GM19372 (cell line): ENCODE measurements around the gene HTR6.
"Not testable (repeated sequence)": the region's sequence is repeated elsewhere in the genome, so short reads cannot be mapped to it uniquely, and the experiment has no call there.

Experiments used
- ATAC-seq: cut with Tn5 transposase; IDR thresholded peaks from one replicate; pipeline ENCODE4 v1.9.1; 2021; ENCODE audit warnings: mild to moderate bottlenecking, low read depth, moderate library complexity; ENCODE audit not compliant: unreplicated experiment

HTR6 gene

DNA sequence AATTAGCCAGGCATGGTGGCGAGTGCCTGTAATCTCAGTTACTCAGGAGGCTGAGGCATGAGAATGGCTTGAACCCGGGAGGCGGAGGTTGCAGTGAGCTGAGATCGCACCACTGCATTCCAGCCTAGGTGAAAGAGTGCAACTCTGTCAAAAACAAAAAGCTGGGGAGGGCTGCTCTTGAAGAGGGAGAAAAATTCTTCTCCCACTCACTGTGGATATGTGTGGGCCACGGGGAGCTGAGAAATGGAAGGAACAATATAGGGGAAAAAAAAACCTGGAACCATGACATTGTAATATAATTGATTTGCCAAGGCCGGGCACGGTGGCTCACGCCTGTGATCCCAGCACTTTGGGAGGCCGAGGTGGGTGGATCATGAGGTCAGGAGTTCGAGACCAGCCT, 27.9 kb upstream of the HTR6 start:
- not testable (repeated sequence) for ATAC-seq

DNA sequence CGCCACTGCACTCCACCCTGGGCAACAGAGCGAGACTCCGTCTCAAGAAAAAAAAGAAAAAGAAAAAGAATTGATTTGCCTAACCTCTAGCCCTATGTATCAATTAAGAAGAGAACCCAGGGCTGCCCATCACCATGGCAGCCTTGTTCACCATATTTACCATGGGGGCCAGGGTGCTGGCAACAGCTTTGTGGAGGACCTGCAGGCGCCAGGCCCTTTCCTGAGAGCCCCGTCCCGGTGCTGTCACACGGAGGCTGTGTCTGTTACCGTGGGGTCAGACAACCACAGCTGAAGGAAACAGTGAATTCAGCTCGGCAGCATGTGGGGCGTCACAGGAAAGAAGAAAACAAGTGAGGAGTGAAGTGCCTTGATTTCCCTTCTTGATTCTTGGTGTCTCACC, 27.1 kb upstream of the HTR6 start:
- no peak for ATAC-seq

DNA sequence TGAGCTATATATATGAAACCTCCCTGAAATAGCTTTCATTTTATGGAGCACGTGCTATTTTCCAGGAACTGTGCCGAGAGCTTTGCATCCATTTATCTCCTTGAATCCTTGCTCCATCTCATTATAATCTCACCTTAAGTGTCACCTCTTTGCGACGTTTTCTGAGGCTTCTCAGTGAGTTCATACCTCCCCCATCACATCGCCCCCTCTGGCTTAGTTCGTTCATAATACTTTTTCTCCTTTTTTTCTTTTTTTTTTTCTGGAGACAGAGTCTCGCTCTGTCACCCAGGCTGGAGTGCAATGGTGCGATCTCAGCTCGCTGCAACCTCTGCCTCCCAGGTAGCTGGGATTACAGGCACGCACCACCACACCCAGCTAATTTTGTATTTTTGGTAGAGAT, 25.4 kb upstream of the HTR6 start:
- ATAC-seq, result not testable (repeated sequence)

DNA sequence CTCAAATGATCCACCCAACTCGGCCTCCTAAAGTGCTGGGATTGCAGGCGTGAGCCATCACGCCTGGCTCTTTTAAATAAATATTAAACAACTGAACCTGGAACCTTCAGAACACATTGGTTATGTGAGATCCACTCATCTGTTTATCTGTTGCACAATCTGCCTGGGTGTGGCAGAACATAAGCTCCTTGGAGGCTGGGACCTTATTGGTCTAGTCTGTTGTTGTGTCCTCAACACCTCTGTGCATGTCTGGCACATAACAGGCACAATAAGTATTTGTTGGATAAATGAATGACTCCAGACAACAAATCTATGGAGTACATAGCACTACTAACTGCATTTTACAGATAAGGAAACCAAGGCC, 24.7 kb upstream of the HTR6 start:
- no peak for ATAC-seq

DNA sequence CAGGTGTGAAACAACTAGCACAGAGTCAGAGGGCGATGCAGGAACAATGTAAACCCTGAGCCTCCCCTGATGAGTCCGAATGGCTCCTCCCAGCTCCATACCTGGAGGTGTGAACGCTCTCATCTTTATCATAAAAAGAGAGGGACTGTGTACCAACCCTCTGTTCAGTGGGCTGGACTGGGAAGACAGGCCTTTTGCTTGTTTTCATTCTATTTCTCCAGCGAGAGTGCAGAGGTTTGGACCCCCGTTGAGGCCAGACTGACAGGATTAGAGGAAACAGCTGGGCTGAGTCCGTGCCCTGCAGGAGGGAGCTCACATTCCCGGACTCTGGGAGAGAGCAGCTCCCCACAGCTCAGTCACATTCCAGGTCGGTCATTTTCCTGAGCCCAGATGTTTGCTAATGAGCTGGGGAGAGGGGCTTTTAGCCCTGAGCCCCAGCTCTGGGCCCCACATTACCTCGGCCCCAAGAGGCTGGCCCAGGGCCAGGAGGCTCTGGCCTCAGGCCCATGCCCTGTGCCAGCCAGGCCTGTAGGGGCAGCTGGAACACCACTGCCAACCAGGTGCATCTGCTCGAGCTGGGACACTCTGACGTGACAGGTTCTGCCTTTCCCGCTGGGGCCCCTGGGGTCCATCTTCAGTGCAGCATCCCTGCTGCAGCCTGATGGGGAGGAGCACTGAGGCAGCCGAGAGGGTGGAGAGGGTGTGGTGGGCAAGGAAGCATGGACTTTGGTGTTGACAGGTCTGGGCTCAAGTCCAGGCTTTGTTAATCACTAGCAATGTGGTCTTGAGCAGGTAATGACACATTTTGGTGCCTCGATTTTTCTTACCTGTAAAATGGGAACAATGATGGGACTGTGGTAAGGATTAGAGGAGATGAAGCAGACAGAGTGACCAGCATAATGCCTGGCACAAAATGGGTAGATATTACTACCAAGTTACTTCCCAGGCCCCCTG, 24.0 kb upstream of the HTR6 start:
- no peak for ATAC-seq

DNA sequence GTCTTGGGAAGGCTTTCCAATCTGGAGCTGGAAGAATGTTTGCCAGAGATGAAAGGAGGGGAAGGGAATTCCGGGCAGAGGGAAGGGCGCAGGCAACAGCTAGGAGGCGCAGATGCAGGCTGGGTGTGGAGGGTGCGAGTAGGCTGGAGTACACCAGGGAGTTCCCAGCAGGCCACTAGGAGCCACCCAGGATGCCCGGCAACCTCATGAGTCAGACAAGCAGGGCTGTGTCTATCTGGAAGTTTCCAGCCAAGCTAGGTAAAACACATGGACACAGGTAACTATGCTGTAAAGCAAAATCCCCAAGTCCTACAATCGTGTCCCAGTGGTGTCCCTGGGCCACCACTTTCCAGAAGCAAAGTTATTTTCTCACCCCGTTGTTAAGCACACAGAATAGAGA, 21.6 kb upstream of the HTR6 start:
- no peak for ATAC-seq

DNA sequence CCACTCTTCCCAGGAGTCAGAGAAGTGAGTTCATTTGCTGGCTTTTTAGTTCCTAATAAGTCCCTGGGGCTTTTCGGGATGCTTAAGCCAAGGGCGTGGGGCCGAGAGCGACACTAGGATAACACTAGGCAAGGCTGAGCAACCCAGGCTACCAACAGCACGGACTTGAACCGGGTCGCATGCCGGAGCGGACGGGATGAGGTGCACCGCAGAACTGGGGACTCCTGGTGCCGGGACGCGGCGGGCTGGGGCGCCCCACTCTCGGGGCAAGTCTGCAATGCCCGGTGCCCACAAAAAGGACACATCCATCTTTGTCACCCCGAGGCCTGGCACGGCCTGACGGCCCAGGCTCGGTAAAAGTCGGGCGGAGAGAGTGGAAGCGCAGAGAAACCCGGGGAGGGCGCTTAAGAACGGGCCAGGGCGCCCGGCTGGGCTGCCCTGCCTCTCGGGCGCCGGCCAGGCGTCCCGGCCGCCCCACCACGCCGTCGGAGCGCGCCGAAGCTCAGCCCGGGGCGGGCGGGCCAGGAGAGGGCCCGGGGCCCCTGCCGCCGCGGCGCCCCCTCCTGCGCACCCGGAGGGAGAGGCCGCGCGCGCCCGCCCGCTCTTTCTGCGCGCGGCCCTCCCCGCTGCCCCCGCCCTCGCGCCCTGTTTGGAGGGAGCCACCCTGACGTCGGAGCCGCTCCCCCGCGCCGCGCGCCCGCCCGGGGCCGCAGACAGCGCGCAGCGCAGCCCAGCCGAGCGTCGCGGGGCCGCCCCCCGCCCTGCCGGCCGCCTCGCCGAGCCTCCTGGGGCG, 20.9 kb upstream of the HTR6 start, which contains the start of gene NBL1:
TSS of gene NBL1 (plus strand) at position 710 of the 793 bp plus-strand sequence. CDS start 10,720 bp downstream, outside the sequence.
- peak; percentile 66 for ATAC-seq

DNA sequence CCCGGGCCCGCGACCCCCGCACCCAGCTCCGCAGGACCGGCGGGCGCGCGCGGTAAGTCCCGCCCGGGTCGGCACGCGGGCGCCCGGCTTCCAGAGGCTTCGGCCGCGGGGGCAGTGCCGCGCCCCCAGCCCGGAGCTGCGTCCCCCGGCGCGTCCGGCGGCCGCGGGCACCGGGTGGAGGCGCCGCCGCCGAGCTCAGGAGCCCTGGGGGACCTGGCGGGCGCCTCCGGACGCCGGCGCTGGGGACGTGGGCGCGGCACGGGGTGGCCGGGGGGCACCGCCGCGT, 20.3 kb upstream of the HTR6 start:
- ATAC-seq, result peak; percentile 33

DNA sequence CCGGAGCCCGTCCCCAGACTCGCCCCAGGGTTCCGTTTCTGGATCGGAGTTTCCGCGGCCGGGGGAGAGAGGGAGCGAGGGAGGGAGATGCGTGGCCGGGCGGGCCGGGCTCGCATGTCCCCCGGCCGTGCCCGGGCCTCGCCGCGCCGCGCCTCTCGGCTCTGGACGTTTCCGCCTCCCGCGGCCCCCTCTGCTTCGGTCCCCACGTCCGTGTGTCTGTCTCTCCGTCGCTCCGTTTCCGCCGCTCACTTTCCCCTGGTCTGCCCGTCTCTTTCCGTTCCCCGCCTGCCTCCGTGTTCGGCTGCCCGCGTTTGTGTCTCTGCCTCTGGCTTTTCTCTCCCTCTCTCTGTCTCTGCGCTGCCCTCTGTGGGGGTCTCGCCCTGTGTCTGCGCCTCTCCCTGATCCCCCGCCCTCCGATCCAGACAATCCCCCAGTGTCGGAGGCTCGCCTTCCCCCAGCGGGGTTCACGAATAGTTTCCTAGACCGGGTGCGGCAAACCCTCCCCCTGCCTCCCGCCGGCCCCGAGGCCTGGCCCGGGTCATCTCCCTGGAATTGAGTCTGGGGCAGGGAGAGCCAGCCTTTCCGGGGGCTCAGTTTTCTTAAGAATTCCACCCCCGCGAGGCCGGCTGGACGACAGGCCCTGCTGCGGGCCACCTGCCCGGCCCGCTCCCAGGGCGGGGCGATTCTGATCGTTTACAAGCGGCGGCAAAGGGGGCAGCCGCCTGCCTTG, 19.8 kb upstream of the HTR6 start:
- ATAC-seq, result peak; percentile 26

DNA sequence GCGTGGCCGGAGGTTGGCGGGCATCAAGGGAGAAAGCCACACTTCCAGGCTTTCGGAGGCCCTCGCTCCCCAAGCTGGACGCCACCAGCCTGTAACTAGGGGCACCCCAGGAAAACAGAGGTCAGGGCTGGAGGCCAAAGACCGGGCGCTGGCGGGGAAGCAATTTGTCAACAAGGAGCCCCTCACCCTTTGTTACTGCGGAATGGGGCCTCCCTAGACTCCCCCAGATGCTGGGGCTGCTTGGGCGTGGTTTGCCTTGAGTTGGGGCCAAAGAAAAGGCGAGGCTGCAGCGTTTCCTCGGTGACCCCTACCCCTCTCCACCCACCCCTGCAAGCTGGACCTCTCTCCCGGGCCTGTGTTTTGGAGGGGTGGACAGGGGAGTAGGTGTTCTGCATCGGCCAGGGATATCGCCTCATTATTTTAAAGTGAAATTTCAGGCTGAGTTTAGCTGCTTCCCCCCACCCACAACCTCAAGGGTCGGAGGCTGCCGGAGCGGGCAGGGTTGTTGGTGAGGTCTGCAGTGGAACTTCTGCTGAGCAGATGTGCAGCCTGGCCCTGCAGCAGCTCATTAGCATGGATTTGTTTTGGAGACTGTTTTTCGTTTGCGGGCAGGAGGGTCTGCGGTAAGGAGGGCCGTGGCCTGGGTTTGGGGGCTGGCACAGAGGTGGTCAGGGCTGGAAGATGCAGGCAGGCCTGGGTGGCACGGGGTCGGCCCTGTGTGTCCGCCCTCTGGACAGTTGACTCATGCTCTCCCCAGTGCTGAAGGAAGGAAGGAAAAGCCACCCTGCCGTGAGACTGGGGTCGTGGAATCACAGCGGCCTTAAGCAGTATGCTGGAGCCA, 19.0 kb upstream of the HTR6 start:
- ATAC-seq, result no peak

DNA sequence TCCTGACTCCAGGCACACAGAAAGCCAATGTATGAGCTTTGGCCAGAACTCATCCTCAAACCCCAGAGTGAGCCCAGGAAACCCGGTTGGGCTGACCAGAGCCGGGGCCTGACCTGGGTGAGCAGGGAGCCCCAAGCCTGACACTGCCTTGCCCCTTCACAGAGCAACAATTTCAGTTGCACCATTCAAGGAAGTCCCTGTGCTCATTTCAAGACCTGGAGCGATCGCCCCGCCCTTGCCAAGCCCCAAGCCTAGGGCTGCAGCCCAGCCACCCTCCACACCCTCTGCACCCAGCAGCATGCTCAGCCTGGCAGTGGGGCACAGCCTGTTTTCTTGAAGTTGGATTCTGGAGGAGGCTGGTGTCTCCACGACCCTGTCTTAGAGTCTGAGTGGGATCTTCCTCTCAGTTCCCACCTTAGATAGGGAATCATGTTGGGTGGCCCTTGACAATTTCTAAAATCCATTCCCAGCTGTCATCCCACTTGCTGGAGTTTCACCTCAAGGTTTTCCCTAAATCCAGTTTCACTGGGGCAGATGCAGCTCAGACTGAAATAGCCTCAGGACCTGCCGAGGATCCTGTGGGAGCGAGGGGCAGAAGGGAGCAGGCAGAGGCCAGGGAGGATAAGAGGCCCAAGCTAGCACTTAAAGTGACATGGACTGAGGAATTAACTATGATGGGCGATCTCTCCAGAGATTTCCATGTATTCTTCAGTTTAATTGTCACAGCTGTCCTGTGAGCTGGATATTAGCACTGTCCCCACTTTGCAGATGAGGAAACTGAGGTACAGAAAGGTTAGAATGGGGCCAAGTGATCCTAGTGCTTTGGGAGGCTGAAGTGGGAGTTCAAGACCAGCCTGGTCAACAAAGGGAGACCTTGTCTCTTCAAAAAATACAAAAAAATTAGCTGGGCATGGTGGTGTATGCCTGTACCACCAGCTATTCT, 18.0 kb upstream of the HTR6 start:
- no peak for ATAC-seq

DNA sequence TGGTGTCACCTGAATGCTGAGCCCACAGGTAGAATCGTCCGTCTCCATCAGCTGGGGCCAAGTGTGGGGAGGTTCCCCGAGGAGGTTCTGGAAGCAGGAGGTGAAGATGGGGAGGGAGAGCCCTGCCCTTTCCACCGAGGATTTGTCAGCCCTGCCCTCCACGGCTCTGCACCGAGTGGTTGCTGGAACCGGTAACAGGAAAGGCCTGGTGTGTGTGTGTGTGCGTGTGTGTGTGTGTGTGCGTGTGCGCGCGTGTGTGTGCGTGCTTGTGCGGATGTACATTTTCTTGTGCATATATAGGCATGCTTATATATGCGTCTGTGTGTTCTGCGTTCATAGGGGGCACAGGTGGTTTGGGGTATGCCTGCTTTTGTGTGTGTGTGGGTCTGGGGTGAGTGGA, 17.0 kb upstream of the HTR6 start:
- ATAC-seq, result no peak

DNA sequence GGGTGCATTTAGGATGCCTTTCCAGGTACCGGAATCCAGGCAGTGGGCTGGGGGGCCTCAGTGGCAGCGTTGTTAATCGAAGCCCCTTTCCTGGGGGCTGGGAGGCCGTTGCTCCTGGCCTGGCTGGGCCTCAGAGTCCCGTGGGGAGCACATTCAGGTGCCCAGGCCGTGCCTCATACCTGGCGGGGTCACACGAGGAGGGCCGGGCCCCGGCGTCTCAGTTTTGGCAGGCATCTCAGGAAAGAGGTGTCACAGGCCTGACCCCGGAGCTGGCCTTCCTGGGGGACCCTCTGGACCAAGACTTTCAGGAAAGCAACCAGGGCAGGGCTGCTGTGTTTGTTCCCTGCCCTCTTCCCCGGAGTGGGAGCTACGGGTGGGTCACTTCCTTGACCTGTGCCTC, 16.4 kb upstream of the HTR6 start:
- no peak for ATAC-seq

DNA sequence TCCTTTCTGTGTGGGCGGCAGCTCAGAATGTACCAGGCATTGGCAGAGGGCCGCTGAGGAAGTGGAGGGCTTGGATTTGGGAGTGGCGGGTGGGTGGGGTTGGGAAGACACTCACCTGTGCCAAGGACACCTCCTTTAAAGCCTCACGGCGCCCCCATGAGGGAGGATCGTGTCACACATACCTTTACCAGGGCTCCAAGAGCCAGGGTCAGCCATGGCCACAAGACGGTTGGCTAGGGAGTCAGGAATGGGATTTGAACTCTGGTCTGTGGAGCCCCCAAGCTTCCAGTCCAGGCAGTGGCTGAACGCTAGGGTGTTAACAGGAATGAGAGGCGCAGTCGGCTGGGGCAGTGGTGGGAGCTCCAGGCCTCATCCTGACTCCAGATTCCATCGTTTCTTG, 16.0 kb upstream of the HTR6 start:
- no peak for ATAC-seq

DNA sequence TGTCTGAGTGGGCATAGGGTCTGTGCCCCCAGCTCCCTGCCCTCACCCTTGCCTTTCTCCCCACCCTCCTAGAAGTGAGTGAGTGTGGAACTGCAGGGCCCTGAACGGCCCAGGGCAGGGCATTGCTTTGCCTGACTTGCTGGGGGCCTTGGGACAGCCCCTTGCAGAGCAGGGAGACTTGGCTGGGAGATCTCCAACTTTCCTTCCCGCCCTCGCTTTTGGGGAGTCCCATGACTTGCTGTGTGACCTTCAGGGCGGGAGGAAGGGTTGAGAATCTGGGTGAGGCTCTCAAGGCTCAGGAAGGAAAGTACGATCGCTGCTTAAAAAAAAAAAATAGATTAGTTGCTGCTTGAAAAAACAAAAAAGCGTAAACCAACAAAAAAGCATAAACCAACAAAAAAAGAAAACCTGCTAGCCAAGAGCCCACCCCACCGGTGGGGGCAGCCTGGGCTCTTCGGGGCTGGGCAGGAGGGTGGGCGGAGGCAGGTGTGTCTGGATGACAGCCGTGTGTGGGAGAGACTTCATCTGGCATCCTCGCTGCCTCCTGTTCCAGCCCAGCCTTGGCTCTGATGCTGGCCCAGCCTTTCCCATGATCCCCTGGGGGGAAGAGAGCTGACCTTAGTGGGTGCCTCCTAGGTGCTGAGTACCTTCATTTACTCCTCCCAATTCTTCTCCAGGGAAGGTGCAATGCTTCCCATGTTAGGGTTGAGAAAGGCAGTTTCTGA, 14.1 kb upstream of the HTR6 start:
- ATAC-seq, result no peak

DNA sequence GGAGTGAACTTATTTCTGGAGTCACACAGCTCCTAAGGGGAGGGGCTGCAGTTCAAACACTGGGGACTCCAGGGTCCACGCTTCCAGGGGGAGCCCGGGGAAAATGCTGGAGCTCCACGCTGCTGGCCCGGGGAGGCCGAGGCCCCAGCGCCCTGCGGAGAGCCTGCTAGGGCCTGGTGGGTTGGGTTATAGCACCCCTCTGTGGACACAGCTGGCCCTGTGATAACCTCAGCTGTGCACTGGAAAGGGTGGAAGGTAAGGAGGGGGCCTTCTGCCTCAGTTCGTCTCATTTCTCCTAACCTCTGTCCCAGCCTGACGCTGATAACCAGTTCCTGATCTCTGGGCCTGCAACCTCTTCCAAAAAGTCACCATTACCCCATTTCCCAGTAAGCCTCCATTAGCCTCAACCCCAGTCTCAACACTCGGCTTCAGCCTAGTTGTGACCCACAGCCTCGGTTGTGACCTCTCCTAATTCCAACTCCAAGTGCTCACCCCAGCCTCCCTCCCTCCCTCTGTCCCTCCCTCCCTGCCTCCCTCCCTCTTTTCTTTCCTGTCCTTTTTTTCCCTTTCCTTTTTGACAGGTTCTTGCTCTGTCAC, 13.4 kb upstream of the HTR6 start:
- ATAC-seq, result no peak

DNA sequence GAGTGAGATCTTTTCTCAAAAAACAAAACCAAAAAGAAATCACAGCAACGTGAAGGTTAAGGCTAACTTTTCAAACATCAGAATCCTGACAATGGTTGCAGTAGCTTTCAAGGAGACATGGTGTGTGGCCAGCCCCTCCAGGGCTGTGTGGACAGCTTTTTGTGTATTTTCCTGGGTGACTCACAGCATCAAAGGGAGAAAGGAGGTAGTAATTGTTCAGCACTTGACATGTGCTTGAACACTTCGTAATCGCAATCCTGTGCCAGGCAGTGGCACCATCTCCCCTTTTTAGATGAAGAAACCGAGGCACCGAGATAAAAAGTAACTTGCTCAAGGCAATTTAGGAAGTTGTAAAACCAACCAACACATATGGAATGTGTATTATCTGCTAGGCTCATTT, 10.3 kb upstream of the HTR6 start:
- ATAC-seq, result no peak
